K562 (cell line): Measurements from ENCODE around the gene GNAI3. TPM values are rescaled to one million over a fixed set of nuclear protein-coding genes. Genes with fewer than 3 reads are reported as not detected.
A peak's percentile ranks its signal among the peaks of the same experiment; 100 is the strongest.

Experiments
- CBX2 ChIP-seq: fragments of 200-600 bp; sonication (generic); IDR thresholded peaks from one replicate; pipeline ENCODE4 v1.6.1; 2012; ENCODE audit warnings: mild to moderate bottlenecking, low read length, inconsistent platforms; ENCODE audit not compliant: insufficient read depth, poor library complexity, severe bottlenecking
- CGGBP1 ChIP-seq: fragments of 250-450 bp; sonication (Bioruptor Pico); IDR thresholded peaks from 2 replicates; pipeline ENCODE4 v1.9.0; 2021; ENCODE audit warnings: mild to moderate bottlenecking
- CTCF ChIP-seq, 3 experiments: IDR thresholded peaks in 2 of 3; conservative IDR thresholded peaks in 1 of 3; 2 replicates each; pipeline ENCODE4 v1.5.1; 2011 to 2012; ENCODE audit warnings: low read length in 3 of 3, mild to moderate bottlenecking in 3 of 3, control low read depth in 2 of 3, improper control_type of control experiment in 1 of 3, inconsistent platforms in 1 of 3, low read depth in 1 of 3, mixed read lengths in 1 of 3, moderate library complexity in 1 of 3; ENCODE audit not compliant: insufficient read depth in 2 of 3
- IFI16 ChIP-seq: fragments of 250-450 bp; sonication (Bioruptor Pico); IDR thresholded peaks from 2 replicates; pipeline ENCODE4 v2.1.2; 2022; ENCODE audit warnings: mild to moderate bottlenecking, inconsistent platforms
- MLLT1 ChIP-seq, 2 experiments: fragments of 450-650 bp; IDR thresholded peaks; 2 replicates each; pipeline ENCODE4 v1.6.1; 2016
- NFE2L1 ChIP-seq: fragments of 450-650 bp; IDR thresholded peaks from 2 replicates; pipeline ENCODE4 v1.6.1; 2016; ENCODE audit warnings: missing genetic modification characterization, low read depth, mild to moderate bottlenecking, missing compliant biosample characterization, moderate library complexity, borderline replicate concordance
- SAP30 ChIP-seq: fragments of 200-600 bp; sonication (generic); IDR thresholded peaks from 2 replicates; pipeline ENCODE4 v1.6.1; 2012; ENCODE audit warnings: borderline replicate concordance, low read depth, mild to moderate bottlenecking, moderate library complexity, low read length, control low read depth, inconsistent platforms; ENCODE audit not compliant: insufficient read depth, poor library complexity, severe bottlenecking
- SMARCC2 ChIP-seq: fragments of 450-650 bp; IDR thresholded peaks from 2 replicates; pipeline ENCODE4 v1.6.1; 2017; ENCODE audit warnings: antibody characterized with exemption, moderate library complexity, mild to moderate bottlenecking, low read depth
- TBP ChIP-seq: optimal IDR thresholded peaks from 2 replicates; pipeline ENCODE3; 2011; ENCODE audit warnings: low read depth, low read length, improper control_type of control experiment
- ZFPM2 ChIP-seq: fragments of 250-450 bp; sonication (Bioruptor Pico); IDR thresholded peaks from 2 replicates; pipeline ENCODE4 v1.5.1; 2022; ENCODE audit warnings: mild to moderate bottlenecking
- ZHX1 ChIP-seq: fragments of 150-350 bp; conservative IDR thresholded peaks from 2 replicates; pipeline ENCODE4 v1.6.1; 2014; ENCODE audit warnings: low read length
- ZNF398 ChIP-seq: fragments of 250-450 bp; sonication (Bioruptor Pico); IDR thresholded peaks from 2 replicates; pipeline ENCODE4 v1.8.0; 2021; ENCODE audit warnings: moderate library complexity, mild to moderate bottlenecking, inconsistent platforms
- polyA plus RNA-seq, 8 experiments: library from polyadenylated mRNA; depleted of rRNA in 4 of 8; stranded (reverse) in 5 of 8; unstranded in 3 of 8; fragments of >200 nt; fragmentation: Nextera tagmentation in 2 of 8; fragmentation: Illumina TruSeq in 1 of 8; extraction: Ambion mirVana in 2 of 8; extraction: Trizol in 1 of 8; gene quantifications; 2 replicates each; pipeline versions ENCODE4 v1.2.1 to v1.2.3, GENCODE V29; 2011 to 2014; ENCODE audit warnings: inconsistent platforms in 1 of 8, missing spikeins in 1 of 8
- total RNA-seq, 7 experiments: library from RNA; depleted of rRNA in 6 of 7; stranded (reverse); fragments of >200 nt in 6 of 7; fragmentation: Illumina TruSeq in 2 of 7; extraction: Trizol in 2 of 7; gene quantifications; 2 replicates each; pipeline versions ENCODE4 v1.2.1 to v1.2.3, GENCODE V29; 2011 to 2021; ENCODE audit warnings: low replicate concordance in 1 of 7
- TF ChIP-seq, protein P1 (sequence below): IDR thresholded peaks from 2 replicates; pipeline ENCODE4 v1.6.1; 2011; ENCODE audit warnings: borderline replicate concordance, low read depth, mild to moderate bottlenecking, moderate library complexity, low read length; ENCODE audit not compliant: insufficient read depth, poor library complexity, severe bottlenecking

The GNAI3 gene
- total and polyA plus RNA-seq, 9 of the 15 experiments (the other 6 are each of a cell fraction or from before 2014, with no cell fraction given): 6.3 to 13.2 (median 8.9) TPM

DNA sequence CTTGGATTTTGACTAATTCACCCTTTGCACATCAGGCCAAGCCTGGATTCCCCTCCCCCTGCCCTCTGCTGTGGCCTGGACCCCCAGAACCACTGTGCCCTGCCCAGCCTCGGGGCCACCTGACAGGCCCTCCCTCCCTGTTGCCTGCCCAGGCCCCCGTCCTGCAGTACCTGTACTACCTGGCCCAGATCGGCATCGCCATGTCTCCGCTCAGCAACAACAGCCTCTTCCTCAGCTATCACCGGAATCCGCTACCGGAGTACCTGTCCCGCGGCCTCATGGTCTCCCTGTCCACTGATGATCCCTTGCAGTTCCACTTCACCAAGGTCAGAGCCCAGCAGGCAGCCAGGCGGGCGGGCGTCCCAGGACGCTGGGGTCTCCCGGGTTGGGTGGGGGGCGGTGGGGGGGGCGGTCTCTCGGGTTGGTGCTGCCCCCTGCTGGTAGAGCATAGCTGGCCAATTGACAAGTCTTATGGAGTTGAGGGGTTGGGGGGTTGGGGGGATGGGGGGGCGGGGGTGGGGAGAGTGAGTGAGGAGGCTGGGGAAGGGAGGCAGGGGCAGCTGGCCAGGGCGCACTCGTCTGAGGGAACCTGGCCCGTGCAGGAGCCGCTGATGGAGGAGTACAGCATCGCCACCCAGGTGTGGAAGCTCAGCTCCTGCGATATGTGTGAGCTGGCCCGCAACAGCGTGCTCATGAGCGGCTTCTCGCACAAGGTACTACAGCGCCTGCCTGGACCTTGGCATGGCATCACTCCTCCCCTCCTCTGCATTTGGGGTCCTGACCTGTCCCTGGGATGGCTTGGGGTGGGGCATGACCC lies 81.9 kb downstream of the GNAI3 start (continued):
- TF ChIP-seq SMARCC2: no peak
- TF ChIP-seq NFE2L1 (tag): no peak
- no peak for TF ChIP-seq CGGBP1 (CRISPR knock-in tag)
- TF ChIP-seq, protein P1, sequence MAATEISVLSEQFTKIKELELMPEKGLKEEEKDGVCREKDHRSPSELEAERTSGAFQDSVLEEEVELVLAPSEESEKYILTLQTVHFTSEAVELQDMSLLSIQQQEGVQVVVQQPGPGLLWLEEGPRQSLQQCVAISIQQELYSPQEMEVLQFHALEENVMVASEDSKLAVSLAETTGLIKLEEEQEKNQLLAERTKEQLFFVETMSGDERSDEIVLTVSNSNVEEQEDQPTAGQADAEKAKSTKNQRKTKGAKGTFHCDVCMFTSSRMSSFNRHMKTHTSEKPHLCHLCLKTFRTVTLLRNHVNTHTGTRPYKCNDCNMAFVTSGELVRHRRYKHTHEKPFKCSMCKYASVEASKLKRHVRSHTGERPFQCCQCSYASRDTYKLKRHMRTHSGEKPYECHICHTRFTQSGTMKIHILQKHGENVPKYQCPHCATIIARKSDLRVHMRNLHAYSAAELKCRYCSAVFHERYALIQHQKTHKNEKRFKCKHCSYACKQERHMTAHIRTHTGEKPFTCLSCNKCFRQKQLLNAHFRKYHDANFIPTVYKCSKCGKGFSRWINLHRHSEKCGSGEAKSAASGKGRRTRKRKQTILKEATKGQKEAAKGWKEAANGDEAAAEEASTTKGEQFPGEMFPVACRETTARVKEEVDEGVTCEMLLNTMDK: peak; percentile 34
- TF ChIP-seq CBX2: no peak
- no peak for TF ChIP-seq TBP
- no peak for TF ChIP-seq ZNF398
- 0 out of 6 replicates have a peak, but pooled peaks of 1 of the 3 experiments have one; percentile 21 for TF ChIP-seq CTCF (IDR thresholded peaks at IDR 0.05 in 2 of 3, conservative IDR thresholded peaks at IDR 0.05 in 1 of 3; ENCODE audit: insufficient read depth in 2 of 3, low read depth in 1 of 3, low read length in 3 of 3)
- TF ChIP-seq ZHX1: no peak
- no peak for TF ChIP-seq IFI16 (CRISPR knock-in tag)
- TF ChIP-seq ZFPM2 (CRISPR knock-in tag): no peak
- 0 out of 4 replicates have a peak, but pooled peaks of 1 of the 2 experiments have one; percentile 48 for TF ChIP-seq MLLT1 (IDR thresholded peaks at IDR 0.05)
- no peak for TF ChIP-seq SAP30
